Fibroblast of skin of right quadriceps (primary cell): ENCODE data around the gene CAMSAP1.
"Not testable (repeated sequence)": the region's sequence is repeated elsewhere in the genome, so short reads cannot be mapped to it uniquely, and the experiment has no call there.

Experiments
- DNase-seq: peaks from one replicate; pipeline ENCODE4 v3.0.0-alpha.2; 2013

Gene CAMSAP1

DNA sequence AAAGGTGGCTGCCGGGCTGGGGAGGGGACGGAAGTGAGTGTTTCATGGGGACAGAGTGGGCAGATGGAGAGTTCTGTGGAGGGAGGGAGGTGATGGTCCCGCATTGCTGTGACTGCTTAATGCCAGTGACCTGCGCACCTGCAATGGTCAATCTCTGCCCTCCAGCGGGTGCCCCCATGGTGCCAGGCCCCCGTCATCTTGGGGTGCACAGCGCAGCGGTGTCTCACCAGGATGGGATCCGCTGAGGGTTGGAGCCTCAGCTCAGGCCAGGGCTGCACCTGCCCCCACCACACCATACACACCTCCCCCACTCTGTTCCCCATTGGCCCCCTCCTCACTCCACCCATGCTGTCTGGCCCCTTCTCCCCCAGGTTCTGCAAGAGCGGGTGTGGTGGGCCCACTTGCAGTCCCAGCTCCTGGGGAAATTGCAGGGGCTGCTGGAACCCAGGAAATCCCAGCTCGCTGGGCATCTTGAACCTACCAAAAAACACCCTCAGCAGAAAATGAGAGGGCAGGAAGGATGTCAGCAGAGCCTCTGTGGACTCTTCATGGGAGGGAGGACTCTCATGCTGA, 12.1 kb upstream of the CAMSAP1 start:
- DNase-seq, result no peak

DNA sequence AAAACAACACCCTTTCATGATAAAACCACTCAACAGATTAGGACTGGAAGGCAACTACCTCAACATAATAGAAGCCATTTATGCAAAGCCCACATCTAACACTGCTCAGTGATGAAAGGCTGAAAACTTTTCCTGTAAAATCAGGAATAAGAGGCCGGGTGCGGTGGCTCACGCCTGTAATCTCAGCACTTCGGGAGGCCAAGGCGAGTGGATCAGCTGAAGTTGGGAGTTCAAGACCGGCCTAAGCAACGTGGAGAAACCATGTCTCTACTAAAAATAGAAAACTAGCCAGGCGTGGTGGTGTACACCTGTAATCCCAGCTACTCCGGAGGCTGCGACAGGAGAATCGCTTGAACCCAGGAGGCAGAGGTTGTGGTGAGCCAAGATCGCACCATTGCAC, 8.9 kb upstream of the CAMSAP1 start:
- DNase-seq, result not testable (repeated sequence)

DNA sequence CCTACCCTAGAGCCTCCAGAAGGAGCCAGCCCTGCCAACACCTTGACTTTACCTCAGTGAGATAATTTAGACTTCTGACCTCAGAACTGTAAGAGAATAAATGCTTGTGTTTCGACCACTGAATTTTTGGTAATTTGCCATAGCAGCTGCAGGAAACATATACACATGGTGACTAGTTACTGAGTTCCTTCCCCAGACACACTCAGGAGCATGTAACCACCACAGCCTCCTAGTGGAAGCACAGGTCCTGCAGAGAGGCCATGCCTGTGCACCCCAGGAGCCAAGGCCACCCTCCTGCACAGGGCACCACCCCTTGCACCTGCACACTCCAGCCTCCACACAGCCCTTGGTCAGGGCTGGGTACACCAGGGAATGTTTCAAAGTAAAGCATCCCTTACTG, 7.6 kb upstream of the CAMSAP1 start:
- peak; percentile 25 for DNase-seq

DNA sequence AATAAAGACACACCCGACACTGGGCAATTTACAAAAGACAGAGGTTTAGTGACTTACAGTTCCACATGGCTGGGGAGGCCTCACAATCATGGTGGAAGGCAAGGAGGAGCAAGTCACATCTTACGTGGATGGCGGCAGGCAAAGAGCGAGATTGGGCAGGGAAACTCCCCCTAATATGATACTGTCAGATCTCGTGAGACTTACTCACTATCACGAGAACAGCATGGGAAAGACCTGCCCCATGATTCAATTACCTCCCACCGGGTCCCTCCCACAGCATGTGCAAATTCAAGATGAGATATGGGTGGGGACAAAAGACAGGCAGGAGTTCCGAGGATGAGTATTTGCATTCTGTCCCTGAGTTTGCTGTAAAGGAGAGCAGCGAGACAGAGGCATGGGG, 3.9 kb upstream of the CAMSAP1 start:
- not testable (repeated sequence) for DNase-seq

DNA sequence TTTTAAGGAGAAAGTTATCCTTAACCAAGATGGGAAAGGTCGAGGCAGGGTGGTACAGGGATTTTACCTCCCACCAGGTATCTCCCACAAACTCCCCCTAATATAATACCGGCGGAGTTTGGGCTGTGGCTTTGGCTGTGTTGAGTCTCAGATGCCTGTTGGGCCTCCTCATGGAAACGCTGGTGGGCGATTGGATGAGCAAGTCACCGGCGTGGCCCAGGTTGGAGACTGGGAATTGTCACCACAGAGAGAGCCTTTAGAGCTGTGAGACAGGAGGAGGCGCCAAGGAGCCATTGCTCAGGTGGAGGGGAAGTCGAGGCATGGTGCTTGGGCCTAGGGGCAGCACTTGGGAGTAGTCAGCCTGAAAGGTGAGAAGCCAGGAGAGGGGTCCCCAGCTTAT, 3.4 kb upstream of the CAMSAP1 start:
- no peak for DNase-seq

DNA sequence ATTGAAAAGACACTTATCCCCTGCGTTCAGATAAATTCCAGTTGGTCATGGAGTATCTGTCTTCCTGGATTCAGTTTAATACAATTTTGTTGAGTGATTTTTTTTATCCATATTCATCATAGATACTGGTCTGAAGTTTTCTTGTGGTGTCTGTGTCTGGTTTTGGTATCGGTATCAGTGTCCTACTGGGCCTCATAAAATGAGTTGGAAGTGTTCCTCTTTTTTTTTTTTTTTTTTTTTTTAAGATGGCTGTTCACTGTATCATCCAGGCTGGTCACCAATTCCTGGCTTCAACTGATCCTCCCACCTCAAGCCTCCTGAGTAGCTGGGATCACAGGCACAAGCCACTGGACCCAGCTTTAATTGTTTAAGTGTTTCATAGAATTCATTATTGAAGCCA, 2.9 kb upstream of the CAMSAP1 start:
- DNase-seq, result no peak

DNA sequence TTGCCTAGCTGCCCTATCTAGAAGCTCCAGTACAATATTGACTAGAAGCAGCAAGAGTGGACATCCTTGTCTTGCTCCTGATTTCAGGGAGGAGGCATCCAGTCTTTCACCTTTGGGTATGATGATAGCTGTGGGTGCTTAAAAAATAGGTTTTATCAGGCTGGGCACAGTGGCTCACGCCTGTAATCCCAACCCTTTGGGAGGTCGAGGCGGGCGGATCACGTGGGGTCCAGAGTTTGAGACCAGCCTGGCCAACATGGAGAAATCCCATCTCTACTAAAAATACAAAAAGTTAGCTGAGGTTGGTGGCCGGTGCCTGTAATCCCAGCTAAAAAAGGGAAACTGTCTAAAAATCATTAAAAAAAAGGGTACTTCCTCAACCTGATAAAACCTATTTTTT, 2.0 kb upstream of the CAMSAP1 start:
- DNase-seq, result no peak

DNA sequence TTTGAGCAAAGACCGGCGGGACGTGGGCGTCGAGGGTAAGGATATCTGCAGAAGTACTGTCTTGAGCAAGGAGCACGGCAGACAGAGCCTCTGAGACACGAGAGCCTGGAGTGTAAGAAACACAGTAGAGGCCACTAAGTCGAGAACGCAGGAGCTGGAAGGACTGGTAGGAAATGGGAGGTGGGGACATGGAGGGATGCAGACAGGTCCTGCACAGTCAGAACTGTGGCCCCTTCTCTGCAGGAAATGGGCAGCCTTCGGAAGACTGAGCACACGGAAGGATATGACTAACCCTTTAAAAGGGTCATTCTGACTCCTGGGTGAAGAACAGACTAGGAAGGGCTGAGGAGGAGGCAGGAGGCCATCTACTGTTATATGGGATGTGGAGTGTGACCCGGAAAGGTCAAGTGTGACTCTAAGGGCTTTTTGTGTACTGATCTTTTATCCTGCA, 1.4 kb upstream of the CAMSAP1 start:
- DNase-seq, result no peak

DNA sequence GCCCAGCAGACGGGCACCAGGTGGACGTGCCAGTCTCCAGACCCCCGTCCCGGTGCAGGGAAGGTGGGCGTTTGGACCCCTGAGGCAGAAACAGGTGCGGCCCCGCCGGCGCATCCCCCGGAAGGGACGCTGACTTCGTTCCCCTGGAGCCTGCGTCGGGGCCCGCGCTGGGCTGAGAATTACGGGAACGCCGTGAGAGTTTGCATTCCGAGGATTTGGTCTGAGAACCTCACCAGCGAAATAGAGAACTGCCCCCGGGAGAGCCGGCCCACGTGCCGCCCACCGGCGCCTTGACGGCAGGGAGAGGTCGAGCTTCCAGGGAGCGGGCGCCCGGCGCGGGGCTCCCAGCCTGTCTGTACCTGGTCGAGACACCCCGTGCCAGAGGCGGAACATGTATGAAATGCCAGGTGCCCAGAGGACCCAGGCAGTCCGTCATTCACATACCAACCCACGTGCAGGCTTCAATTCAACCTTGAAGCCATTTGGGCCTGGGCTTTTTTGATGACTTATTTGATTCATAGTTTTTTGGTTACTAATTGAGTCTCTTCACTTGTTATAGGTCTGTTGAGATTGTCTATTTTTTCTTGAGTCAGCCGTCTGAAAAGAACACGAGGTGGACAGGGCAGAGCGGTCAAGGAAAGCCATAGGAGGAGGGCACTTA, 877 bp upstream of the CAMSAP1 start:
- DNase-seq, result no peak

DNA sequence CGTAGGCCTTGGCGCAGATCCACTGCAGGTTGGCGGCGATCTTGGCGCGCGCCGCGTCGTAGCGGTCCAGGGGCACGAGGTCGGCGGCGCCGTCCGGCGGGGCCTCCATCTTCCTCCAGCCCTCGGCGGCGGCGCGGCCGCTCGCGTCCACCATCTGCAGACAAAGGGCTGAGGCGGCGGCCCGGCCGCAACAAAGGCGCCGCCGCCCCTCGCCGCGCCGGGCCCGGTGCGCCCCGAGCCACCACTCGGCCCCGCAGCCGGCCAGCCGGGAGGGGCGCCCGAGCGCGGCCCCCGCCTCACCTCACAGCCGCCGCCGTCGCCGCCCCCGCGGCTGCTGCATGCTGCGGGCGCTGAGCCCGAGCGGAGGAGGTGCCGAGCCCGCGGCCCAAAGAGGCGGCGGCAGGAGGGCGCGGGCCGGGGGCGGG, 328 bp downstream of the CAMSAP1 start:
- peak; percentile 19 for DNase-seq

DNA sequence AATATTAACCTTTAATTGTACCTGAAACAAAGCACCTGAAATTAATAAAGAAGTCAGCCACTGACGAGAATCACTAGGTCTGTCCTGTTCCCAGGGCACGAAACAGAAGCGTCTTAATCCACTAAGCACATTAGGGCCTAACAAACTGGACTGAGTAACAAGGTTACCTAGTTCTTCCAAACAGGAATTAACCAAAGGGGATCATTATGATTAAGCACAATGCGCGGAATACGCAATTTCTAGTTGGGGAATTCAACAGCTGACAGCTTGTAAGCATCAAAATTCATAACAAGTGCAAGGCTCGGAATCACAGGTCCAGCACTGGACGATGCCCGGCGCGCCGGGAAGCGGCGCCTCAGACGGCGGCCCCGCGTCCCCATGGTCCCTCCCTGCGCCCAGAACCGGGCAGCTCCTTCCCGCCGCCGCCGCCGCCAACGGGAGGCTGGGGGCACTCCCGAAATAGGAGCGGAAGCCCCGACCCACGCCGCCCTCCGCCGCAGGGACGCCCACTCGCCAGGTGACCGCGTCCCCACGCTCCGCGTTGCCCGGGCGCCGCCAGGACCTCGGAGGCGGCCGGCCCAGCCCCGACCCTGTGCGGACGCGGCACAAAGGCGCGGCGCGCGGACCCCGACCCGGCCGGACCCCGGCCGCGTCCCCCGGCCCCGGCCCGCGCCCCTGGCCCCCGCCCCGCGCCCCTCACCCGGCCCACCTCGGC, 898 bp downstream of the CAMSAP1 start:
- DNase-seq, result peak; percentile 20

DNA sequence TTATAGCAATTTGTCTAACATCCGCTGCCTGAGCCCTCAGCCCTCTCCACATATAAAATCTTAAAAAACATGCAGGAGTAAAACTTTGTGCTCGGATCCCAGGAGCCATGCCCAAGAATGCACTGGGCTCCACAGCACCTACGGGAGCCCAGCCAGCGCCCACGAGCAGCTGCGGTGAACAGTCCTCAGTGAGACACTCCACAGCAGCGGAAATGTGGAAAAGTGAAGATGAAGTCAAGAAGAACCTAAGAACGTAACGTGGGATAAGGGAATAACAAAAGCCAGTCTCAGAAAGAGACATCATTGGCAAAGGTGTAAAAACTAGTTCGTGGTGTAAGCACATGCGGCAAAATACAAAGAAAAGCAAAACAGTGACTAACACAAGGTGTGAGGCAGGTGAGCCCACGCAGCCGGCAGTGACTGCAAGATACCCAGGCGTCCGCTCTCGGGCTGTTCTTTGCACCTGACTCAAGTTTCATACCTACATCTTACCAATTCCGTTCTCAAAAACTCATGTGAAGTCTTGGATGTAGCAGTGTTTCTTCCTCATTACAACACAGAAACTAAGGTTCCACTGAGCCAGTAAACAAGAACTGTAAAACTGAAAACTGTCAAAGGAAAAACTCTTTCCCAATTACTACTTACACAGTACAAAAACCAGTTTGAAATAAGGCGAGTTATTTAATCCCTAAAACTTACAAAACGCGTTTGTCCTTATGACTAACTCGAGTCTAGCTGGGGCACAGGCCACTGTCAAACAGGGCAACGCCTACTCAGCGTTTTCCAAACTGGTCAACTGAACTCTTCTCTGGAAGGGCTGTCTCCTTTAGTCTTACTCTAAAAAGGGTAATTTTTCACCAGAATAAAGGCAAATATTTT, 1.7 kb downstream of the CAMSAP1 start:
- no peak for DNase-seq

DNA sequence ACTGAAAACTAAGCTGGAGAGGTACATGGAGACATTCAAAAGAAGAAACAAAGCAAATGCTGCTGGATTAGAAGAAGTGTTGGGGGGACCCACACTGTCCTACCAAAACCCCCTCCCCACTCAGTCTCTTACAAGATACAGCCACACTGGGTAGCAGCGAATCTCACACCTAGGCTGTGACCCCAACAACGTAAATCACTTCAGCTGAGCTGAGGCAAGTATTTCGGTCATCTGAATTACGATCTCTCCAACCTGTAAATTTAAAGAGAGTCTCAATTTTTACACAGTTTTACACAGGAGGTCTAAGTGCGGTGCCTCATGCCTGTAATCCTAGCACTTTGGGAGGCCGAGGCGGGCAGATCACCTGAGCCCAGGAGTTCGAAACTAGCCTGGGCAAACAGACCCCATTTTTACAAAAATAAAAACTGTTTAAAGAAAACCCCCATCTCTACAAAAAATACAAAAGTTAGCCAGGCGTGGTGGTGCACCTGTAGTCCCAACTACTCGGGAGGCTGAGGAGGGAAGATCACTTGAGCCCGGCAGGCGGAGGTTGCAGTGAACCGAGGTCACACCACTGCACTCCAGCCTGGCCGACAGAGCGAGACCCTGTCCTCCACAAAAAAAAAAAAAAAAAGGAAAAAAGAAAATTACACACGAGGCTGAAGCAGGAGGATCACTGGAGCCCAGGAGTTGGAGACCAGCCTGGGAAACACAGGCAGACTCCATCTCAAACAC, 3.4 kb downstream of the CAMSAP1 start:
- no peak for DNase-seq

DNA sequence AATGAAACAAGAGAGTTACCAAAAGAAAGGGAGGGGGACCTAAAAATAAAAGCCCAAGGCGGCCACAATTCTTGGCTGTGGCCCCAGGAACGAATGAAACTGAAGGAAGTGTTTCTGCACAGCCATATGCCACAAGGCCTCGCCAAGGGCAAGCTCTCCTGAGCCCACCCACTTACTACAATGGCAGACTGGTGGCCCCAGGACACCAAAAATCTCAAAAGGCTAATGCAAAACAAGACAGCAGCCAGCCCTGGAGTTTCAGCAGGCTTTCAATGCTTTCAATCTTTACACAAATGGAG, 4.0 kb downstream of the CAMSAP1 start:
- DNase-seq, result no peak

DNA sequence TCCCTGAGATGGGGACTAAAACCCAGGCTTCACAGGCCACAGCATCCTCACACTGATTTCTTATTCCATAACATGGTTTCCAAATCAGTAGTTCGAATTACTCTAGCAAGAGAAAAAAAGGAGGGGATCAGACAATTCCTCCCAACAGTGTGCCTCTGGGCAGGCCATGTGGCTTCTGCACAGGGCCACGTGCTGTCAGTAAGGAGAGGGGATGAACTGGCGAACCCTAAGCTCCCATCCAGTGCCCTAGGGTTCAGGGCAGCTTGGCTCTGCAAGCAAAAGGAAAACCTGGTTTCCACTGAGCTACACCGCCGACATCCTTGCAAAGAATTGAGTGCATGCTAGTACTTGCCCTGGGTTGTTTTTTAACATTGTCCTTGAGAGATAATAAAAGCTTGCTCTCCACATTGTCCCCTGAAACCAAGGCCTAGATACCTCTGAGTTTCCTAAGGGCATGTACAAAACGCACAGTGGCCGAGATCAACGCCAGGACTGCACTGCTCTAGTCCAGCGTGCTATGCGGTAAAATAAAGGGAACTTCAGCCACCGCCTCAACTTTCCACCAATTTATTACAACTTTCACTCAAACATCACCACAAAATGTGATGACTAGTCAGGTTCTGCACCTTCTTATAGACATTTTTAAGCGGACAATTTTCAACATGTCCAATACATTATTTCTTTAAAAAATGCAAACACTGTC, 4.5 kb downstream of the CAMSAP1 start:
- DNase-seq, result no peak

DNA sequence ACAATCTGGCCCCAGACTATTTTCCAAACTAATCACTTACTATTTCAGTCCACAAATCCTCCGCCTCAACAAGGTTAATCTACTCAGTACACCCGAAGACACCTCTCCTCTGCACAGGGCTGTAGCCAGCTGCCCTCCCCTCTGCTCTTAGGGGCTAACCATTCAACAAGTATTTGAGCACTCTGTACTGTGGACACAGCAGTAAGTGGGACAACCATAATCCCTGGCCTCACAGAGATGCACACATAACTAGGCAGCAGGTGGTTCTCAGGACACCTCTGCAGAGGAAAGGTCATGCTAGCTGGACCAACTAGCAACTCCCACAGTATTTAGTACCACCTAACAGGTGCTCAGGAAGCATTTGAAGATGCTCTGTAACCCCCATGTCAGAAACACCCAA, 5.5 kb downstream of the CAMSAP1 start:
- no peak for DNase-seq

DNA sequence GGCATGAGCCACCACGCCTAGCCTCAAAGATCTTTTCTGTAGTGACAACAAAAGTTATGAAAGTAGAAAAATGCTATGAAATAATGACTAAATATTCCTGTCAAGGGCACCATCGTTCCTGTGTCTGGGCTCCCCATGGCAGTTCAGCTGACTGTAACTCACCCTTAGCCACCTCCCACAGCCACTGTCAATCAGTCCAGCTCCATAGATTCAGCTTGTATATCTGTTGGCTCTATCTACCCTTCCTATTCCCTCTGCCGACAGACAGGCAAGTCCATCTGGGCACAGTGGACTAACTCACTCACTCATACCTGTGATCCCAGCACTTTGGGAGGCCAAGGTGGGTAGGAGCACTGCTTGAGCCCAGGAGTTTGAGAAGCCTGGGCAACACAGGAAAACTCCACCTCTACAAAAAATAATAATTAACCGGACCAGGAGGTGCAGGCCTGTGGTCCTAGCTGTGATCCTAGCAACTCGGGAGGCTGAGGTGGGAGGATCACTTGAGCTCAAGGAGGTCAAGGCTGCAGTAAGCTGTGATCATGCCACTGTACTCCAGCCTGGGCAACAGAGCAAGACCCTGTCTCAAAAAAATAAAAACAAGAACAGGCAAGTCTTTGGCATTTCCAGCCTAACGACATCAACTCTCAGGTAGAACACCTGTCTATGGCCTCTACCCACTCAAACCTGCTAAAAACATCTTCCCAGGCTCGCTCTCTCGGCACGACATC, 6.2 kb downstream of the CAMSAP1 start:
- DNase-seq, result no peak

DNA sequence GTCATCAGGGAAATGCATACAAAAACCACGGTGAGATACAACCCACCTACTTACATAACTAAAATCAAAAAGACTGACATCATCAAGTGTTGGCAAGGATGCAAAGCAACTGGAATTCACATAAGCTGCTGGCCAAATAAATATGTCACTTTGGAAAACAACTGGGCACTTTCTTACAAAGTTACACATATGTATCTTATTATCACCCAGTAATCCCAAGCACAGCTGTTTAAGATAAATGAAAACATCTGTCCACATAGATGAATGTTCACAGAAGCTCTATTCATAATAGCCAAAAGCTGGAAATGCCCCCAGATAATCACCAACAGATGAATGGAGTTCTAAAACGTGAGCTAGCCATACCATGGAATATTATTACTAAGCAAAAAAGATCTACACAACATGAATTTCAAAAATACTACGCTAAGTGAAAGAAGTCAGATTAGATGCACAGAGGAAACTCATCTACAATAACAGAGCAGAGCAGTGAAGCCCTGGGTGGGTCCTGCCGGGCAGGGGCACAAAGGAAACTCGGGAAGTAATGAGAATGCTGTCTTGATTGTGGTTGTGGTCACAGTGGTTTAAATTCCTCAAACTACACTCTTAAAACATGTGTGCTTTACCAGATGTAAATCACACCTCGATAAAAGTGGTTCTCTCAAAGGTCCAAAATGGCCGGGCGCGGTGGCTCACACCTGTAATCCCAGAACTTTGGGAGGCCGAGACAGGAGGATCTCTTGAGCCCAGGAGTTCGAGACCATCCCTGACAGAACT, 8.5 kb downstream of the CAMSAP1 start:
- peak; percentile 78 for DNase-seq

DNA sequence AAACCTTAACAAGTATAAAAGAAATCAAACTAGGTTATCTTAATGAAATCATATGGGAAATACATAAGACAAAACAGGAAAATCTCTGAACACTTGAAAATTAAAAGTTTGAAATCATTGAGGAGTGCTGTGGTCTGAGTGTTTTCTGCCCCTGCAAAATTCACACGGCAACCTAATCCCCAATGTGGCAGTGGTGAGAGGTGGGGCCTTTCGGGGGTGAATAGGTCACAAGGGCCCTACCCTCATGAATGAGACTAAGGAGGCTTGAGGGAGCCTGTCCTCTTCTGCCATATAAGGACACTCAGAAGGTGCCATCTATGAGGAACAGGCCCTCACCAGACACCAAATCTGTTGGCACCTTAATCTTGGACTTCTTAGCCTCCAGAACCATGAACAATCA, 10.7 kb downstream of the CAMSAP1 start:
- no peak for DNase-seq

DNA sequence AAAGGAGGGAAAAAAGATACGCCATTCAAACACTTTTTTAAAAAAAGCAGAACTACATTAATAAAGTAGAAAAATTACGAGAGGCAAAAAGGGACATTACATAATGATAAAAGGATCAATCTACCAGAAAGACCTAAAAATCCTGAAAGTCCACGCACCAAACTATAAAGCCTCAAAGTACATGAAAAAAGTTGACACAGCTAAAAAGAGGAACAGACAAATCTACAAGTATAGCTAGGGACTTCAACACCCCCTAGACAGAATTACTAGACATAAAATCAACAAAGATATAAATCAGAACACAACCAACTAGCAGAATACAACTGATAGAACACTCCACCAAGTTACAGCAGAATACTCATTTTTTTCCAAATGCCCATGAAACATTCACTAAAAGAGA, 11.1 kb downstream of the CAMSAP1 start:
- no peak for DNase-seq
